Ramos (cell line): ENCODE data around the gene MRPL4.

ENCODE experiments used
- in situ Hi-C: fragments of 300-500 bp; cut with MboI; formaldehyde crosslinking; loops from one replicate; pipeline ENCODE4 v1.14.3; 2022; ENCODE audit warnings: low sequenced_read_pairs; ENCODE audit not compliant: unreplicated experiment

Gene MRPL4

DNA sequence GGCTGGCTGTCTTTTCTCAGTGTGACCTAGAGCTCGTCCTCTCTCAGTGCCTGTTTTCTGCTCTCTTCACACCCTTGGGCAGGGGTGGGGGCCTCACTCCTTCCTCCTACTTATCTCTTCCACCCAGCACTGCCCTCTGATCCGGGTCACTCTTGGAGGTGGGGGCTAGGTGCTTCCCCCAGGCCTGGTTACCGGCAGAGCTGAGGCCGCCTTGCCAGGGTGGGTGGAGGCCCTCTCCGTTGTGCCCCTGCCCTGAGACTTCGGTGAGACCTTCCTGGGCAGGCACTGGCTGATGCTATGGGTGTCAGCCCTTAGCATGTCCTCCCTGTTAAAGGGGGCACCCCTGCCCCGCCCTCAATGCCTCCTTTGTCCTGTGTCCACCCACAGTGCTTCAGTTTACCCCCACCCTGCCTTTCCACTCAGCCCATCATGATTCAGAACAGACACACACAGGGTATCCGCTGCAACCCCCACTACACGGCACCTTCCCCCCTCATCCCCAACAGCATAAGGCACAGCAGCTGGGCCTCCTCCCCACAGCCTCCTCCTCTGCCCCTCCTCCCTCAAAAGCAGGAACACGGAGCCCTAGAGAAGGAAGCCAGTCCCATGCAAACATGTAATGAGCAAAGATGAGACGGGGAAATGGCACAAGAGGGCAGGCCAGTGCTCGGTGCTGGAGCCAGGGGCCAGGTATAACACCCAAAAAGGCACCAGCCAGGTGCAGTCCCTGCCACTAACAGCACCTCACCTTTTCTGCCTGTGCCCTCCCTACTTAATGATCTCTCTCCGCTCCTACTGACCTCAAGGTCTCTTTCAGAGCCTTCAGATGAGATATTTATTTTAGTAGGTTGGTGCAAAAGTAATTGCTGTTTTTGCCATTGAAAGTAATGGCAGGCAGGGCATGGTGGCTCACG is 47.8 kb downstream of the MRPL4 start:
- in situ Hi-C loops, result no loop called here

DNA sequence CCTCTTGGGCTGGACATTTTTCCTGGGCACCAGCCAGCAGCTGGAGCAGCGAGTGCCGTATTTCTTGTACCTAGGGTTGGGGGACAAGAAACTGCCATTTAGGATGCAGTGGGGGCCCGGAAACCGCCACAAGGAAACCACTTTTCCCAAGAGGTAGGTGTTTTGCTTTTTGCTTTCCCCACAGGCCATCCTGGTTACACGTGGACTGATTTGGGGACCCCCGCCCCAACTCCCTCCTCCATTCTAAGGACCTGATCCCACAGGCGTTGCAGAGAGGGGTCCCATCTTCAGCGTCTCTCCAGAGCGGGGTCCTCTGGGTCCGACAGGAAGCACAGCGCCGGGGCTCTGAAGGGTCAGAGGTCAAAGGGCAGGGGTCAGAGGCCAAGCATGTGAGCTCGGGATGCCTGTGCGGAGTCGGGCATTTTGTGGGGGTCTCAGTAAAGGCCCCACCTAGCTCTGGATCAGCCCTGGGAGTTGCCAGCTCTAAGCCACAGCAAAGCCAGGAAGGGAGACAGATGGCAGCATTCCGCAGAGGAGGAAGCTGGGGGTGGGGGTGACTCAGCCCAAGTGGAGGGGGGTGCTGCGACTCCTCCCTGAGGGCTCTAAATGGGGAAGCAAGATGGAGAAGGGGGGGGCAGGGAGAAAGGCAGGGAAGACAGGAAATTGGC is 53.3 kb downstream of the MRPL4 start:
- in situ Hi-C loops, result no loop called here

DNA sequence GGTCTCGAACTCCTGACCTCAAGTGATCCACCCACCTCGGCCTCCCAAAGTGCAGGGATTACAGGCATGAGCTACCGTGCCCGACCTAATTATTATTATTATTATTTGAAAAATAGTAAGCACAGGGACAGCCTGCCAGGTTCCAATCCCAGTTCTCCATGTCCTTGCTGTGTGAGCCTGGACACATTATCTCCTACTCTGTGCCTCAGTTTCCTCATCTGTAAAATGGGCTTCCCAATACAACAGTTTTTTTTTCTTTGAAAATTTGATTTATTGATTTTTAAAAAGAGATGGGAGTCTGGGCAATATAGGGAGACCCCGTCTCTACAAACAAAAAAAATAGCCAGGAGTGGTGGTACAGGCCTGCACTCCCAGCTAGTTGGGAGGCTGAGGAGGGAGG is 54.3 kb downstream of the MRPL4 start:
- in situ Hi-C loops, result no loop called here

DNA sequence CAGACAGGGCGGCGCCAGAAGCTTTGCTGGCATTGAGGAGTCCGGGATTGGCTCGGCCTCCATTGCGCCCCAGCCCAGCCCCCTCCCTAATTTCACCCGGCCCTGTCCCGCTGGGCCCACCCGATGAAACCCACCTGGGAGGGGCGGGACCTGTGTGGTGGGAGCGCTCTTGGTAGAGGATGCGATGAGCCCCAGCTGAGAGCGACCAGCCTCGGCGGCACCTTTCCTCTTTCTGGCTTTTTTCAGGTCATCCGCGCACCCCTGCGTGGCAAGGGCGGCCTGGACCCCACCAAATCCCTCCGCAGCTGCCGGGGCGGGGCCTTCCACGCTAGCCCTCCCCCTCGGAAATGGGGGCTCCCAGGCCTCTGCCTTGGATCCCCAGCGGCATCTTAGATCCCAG is 57.4 kb downstream of the MRPL4 start, which contains the start of gene ZGLP1:
TSS of gene ZGLP1 (minus strand) at position 393 of the 400 bp plus-strand sequence.
- in situ Hi-C loops, result no loop called here
